HG03571 (cell line): Measurements from ENCODE around the gene DDX11.
"Not testable (repeated sequence)": the region's sequence is repeated elsewhere in the genome, so short reads cannot be mapped to it uniquely, and the experiment has no call there.

Experiments used
- ATAC-seq: cut with Tn5 transposase; IDR thresholded peaks from one replicate; pipeline ENCODE4 v1.9.1; 2021; ENCODE audit not compliant: unreplicated experiment

DDX11 gene

DNA sequence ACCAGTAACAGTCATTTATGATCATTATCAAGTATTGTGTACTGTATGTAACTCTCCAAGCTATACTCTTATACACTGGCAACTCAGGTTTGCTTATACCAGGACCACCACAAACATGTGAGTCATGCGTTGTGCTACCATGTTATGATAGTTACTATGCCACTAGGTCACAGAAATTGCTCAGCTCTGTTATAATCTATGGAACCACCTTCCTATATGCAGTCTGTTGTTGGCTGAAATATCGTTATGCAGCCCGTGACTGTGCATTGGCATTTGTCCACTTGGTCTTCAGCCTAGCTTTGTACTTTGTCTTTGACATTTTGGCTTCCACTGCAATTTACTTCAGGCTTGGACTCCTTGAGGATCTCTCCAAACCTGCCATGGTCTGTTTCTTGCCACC is 7.5 kb upstream of the DDX11 start:
- not testable (repeated sequence) for ATAC-seq

DNA sequence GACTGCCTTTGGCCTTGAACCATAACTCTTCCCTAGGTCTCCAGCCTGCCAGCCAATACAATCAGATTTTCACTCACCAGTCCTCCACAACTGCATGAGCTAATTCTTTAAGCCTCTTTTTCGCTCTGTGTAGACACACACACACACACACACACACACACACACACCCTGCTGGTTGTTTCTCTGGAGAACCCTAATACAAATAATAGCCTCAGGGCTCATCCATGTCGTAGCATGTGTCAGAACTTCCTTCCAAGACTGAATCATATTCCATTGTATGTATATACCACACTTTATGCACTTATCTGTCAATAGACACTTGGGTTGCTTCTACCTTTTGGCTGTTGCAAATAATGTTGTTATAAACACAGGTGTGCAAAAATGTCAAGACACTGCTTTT is 6.0 kb upstream of the DDX11 start:
- ATAC-seq: not testable (repeated sequence)

DNA sequence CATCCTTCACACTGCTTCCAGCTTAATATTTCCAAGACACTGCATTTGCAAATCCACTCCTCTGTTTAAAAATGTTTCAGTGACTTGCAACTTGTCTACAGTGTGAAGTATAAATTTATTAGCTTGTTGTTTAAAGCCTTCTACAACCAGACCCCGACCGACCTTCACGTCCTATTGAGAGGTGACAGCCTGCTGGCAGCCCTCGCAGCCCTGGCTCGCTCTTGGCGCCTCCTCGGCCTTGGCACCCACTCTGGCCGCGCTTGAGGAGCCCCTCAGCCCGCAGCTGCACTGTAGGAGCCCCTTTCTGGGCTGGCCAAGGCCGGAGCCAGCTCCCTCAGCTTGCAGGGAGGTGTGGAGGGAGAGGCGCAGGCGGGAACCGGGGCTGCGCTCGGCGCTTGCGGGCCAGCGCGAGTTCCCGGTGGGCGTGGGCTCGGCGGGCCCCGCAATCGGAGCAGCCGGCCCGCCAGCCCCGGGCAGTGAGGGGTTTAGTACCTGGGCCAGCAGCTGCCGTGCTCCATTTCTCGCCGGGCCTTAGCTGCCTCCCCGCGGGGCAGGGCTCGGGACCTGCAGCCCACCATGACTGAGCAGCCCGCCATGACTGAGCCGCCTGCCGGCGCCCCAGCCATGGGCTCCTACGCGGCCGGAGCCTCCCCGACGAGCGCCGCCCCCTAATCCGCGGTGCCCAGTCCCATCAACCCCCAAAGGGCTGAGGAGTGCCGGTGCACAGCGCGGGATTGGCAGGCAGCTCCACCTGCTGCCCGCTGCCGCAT is 2.5 kb upstream of the DDX11 start:
- not testable (repeated sequence) for ATAC-seq

DNA sequence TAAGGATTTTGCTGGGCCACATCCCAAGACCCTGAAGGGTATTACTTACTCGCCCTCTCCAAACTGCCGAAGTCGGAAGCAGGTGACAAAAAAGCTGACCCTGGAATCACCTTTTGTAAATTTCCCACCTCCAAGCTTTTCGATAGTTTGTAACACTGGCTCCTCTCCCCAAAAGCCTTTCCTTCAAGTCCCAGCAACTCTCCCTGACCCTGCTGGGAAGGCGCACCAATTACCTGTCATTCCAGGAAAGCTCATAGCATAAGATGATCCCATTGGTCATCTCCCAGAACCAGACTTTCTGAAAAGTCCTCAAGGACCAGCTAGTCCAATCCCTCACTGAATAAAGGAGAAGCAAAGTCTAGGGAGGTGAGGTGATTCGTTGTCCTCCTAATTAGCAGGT is 698 bp upstream of the DDX11 start:
- not testable (repeated sequence) for ATAC-seq

DNA sequence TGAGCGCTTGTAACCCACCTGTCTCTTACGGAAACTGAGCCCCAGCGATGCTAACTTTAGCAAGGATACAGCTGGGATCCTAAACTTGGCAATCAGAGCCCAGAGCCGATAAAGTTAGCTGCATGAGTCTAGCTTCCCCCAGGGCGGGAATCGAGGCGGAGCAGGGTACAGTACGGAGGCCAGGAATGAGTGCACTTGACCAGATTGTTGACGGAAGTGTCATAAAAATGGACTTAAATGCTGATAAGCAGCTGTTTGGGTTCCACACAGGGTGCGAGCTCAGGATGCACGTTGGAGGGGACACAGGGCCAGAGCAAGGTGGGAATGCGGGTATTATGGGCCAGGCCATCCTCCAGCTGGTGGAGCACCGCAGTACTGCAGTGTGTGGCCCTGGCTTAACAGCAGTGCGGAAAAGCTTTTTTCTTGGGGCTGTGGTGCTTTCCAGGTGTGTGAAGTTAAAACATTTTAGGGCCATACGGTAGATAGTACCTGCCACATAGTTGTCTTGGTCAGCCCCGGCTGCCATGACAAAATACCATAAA is 744 bp downstream of the DDX11 start:
- peak; percentile 40 for ATAC-seq

DNA sequence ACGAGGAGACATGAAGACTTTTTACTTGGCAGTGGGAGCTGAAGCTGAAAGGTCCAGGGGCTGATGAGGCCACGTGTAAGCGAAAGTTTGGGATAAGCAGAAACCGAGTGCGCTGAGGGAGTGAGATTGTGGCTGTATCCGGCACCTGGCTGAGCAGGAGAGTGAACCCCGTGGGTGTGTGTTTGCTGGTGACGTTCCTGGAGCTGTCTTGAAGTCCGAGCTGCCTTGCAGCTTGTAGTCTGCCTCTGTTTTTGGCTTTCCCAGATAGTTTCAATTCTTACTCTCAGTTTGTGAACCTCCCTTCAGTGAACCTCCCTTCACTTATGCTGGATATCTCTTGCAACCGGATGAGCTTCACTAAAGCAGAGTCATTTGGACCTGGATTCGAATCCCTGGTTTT is 2.5 kb downstream of the DDX11 start:
- ATAC-seq: not testable (repeated sequence)

DNA sequence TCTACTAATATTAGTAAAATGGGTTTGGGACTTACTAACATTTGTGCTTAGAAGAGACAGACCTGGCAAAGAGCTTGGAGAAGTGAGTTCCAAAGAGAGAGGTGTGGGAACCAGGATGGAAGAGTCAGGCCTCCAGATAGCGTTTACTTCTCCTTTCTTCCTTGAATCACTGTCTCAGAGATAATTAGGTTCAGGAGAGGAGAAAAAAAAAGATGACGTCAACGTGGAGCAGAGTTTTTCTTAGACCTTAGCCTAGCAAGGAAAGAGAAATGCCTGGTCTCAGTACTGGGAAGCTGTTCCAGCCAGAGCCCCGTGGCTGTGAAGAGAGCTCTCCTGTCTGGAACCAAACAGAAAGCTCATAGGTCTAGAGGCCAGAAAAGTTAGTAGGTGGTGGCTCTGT is 3.4 kb downstream of the DDX11 start:
- not testable (repeated sequence) for ATAC-seq

DNA sequence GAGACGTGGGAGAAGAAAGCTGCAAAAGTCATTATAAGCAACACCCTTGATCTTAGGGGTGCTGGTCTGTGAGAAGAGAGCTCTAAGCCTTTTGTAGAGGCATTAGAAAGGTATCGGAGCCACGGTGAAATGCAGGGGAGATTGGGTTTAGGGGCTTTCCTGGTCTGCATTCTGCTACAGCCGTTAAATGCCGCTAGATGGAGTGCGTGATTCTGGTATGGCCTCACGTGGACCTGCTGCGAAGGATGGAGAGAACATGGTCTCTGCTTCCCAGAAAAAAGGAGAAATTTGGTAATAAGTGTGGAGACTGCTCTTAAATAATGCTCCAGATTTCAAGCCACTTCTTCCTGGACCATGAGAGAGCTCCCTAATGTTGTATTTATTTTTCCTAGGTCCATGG is 4.3 kb downstream of the DDX11 start:
- ATAC-seq: not testable (repeated sequence)

DNA sequence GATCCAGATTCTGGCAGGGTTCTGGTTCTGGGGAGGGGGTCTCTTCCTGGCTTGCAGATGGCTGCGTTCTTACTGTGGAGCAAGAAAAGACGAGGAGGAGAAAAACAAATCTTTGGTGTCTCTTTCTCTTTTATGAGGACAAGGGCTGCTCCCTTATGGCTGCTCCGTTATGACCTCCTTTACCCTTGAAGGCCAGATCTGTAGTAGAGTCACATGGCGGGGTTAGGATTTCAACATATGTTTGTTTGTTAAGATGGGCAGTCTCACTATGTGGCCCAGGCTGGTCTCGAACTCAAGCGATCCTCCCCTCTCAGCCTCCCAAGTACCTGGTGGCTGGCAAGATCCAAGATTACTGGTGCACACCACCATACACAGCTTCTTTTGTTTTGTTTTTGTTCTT is 5.8 kb downstream of the DDX11 start:
- ATAC-seq: not testable (repeated sequence)

DNA sequence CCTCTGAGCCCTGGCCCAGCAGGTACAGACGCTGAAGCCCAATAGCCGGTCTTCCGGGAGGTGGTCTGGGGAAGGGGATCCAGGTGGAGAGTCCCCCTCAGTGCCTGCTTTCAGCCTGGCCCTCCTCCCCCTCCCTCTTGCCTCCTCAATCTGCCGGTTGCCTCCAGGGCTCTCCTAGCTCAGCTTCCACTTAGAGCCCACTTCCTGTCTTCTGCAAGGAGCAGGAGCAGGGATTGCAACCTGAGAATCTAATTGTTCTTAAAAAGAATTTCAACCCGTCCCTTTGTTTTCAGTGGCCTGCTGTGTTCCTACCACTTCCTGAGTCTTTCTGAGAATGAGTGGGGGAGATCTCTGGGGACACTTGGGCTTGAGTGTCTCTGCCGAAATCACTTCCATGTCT is 6.6 kb downstream of the DDX11 start:
- not testable (repeated sequence) for ATAC-seq

DNA sequence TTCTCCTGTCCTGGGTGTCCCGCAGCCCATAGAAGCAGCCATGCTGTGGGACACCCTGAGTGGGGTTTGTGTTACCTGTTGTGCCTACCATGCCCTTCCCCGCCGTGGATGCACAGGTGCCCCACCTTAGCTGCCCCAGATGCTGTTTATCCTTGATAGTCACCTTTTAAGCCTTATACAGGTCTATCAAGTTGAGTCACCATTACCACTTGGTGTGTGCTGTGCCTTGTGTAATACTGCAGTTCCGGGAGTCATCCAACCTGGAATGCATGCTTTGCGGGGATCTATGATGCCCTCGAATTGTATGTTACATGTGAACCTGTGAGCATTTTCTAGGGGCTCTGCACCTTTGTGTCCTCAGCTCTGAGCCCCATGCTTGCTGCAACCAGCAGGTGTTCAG is 7.6 kb downstream of the DDX11 start:
- not testable (repeated sequence) for ATAC-seq

DNA sequence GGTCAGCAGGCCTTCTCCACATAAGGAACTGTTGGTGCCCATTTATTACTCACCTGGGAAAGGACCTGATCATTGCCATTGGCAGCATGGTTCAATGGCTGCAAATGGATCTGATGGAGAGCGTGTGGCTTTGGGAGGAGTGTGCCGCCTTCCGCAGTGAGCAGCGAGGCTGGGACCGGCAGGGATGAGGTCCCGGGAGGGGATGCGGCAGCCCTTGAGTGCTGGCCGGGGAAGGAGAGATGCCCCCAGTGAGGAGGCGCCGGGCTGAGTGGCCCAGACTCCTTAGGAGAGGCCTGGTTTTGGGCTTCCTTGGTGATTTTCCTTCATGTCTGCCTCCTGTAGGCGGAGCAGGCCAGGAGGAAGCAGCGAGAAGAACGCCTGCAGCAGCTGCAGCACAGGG is 10.6 kb downstream of the DDX11 start:
- ATAC-seq: not testable (repeated sequence)

DNA sequence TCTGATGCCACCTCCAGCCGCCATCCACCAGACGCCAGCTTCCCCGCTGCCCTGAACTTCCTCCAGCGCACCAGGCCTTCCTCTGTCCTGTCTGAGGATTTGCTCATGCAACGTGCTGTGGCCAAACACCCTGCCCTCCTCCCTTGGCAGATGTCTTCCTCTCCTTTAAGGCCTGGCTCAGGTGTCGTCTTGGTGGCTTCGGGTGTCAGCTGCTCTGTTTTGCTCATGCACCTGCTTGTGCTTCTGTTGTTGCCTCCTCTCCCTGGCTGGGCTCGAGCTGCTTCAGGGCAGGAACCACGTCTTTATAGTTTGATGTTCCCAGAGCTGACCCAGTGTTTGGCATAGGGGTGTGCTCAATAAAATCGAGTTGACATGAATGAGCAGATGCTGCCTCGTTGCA is 12.4 kb downstream of the DDX11 start:
- ATAC-seq: not testable (repeated sequence)

DNA sequence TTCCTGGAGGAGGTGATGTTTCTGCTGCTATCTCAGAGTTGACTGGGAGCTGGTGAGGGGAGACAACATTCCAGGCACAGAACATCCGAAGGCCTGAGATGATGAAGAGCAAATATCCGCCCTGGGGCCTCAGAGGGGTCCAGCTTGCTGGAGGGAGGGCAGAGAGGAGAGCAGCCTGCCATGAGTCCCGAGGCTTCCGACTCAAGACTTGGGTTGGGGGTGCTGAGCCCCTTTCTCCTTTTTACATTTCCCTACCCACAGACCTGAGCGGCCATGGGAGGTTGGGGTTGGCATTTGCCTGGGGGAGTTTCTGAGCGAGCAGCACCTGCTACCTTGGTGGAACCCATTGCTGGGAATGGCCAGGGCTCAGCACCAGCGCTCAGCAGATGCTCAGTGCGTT is 13.8 kb downstream of the DDX11 start:
- ATAC-seq: not testable (repeated sequence)

DNA sequence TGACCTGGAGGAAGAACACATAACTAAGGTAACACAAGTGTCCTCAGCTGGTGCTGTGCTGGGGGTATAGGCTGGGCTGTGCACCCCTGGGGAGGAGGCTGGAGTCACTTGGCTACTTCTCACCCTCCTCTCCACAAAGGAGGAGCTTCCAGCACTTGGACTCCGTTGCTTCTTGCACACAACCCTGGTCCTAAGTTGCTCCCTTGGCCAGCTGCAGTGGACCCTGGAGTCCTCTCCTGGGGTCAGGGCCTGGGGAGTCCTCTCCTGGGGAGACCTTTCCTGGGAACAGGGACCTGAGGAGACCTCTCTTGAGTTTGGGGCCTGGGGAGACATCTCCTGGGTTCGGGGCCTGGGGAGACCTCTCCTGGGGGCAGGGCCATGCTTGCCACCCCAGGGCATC is 14.3 kb downstream of the DDX11 start:
- ATAC-seq: not testable (repeated sequence)

DNA sequence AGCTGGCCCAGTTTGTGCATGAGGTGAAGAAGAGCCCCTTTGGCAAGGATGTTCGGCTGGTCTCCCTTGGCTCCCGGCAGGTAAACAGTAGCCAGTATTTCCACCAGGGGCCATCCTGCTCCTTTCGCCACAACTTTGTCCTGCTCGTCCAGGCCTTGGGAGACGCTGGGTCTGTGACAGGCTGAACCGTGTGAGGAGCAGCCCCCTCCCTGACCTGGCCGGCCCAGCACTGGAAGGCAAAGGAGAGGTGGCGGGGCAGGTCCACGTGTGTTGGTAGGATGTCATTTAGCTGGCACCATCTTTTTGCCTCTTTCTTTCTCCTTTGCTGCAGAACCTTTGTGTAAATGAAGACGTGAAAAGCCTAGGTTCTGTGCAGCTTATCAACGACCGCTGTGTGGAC is 15.4 kb downstream of the DDX11 start:
- ATAC-seq: no peak

DNA sequence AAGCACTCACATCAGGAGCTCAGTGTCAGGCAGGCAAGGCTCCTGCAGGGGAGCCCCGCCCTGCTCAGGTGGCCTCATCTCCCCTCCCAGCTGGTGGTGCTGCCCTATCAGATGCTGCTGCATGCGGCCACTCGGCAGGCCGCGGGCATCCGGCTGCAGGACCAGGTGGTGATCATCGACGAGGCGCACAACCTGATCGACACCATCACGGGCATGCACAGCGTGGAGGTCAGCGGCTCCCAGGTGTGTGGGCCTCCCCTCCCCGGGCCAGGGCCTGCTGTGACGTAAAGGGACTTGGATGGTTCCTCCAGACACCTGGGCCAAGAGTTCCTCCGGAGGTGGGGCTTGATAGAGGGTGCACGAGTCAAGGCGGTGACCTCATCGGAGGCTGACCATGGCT is 18.0 kb downstream of the DDX11 start:
- not testable (repeated sequence) for ATAC-seq

DNA sequence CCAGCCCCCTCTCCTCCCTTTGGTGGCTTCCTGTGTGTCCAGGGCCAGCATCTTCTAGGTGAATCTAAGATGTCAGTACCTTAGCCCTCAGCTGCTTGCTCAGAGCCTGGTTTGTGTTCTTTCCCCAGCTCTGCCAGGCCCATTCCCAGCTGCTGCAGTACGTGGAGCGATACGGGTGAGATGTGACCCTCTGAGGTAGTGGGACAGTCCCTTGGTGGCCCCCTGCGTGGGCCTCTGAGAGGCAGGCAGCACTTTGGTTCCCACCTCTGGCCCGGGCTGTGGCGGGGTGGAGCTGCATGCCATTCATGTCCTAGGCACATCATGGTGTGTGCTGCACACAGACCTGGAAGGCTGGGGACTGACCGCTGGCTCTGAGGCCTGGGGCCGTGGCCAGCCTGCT is 19.1 kb downstream of the DDX11 start:
- not testable (repeated sequence) for ATAC-seq

DNA sequence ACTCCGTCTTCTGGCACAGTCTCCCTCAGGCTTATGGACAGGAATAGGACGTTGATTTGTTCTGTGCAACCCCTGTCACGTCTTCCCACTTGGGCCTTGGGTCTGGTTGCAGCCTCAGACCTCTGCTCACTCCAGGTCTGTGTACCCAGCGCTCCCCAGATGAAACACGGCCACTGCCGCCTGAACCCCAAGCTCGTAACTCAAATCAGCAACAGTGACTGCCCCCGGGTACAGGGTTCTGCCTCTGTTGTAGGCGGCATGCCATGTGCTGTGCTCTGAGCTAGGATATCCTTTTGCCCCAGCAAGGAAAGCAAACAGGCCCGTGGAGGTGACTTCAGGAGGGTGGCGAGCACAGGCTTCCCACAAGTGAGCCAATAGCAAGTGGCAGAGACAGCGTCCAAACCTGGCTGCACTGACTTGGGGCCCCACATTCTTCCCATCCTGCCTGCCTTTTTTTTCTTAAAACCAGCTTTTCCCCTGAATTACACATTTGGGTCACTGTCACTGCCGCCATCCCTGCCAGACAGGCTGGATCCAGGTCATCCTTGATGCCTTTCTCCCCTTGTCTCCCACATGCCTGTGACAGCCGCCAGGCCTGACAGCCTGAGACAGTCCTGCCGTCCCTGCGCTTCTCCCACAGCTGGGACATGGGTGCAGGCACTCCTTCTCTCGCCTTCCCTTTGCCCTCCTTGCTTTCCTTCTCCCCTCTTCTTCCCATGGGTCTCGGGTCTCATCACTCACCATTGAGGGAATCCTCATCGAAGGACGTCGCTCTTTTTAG is 21.6 kb downstream of the DDX11 start:
- ATAC-seq: not testable (repeated sequence)

DNA sequence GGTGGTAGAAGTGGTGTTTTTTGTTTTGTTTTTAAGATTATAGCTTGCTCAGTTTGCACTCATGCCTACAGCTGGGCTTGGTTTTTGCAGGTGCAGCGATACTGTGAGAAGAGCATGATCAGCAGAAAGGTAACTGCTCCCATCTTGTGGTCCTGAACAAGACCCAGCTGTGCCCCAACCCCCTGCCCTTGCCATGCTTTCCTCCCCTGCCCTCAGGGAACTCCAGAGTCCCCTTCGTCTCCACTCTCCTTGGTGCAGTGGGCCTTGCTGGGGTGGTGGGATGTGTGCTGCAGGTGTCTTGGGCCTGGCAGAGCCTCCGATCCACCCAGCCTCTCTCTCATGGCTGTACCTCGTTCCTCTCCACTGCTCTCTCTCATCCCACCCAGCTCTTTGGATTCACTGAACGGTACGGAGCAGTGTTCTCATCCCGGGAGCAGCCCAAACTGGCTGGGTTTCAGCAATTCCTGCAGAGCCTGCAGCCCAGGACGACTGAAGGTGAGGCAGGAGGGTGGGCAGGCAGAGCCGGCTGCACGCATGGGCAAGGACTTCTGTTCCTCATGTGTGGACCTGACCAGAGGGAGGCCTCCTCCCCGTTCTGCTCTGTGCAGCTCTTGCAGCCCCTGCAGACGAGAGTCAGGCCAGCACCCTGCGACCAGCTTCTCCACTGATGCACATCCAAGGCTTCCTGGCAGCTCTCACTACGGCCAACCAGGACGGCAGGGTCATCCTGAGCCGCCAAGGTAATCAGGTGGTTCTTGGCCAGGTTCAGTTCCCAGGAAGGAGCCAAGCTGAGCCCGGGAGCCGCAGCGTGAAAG is 22.8 kb downstream of the DDX11 start:
- ATAC-seq: not testable (repeated sequence)

DNA sequence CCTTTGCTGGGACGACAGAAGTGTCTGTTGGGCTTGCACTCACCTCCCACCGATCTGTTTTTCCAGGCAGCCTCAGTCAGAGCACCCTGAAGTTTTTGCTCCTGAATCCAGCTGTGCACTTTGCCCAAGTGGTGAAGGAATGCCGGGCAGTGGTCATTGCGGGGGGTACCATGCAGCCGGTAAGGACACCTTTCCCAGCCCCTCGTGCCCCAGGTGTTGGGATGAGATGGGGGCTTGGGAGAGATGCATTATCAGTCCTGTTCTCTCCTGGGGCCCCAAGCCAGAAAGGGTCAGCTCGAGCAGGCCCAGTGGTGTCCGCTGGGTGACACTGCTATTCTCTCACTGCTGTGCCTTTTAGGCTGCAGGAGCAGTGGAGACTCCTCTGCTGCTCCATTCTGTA is 24.2 kb downstream of the DDX11 start:
- ATAC-seq: not testable (repeated sequence)
